GM12864 (cell line): ENCODE results near the gene UGT2B10.
"Not testable (repeated sequence)": the region's sequence is repeated elsewhere in the genome, so short reads cannot be mapped to it uniquely, and the experiment has no call there.

Source experiments
- DNase-seq: peaks from one replicate; pipeline ENCODE4 v3.0.0-alpha.2; 2011; ENCODE audit warnings: low read depth
- H3K4me3 ChIP-seq: 2 replicates; pipeline ENCODE4 v1.5.1; 2011; ENCODE audit warnings: mild to moderate bottlenecking, low read depth, low read length, control low read depth
- CTCF ChIP-seq: IDR thresholded peaks from 2 replicates; pipeline ENCODE4 v1.5.1; 2011; ENCODE audit warnings: low read depth, mild to moderate bottlenecking, moderate library complexity, low read length, control low read depth, inconsistent platforms; ENCODE audit errors: missing control alignments

The UGT2B10 gene

GRCh38 chr4:68815617-68816409 is at the start of gene UGT2B10:
UGT2B10 (plus strand) TSS chr4:68815994; CDS start chr4:68816020, 26 bp downstream.
- H3K4me3 ChIP-seq: not testable (repeated sequence)

GRCh38 chr4:68771836-68772235 is 44.0 kb upstream of the UGT2B10 start:
- DNase-seq: not testable (repeated sequence)

More at GRCh38 chr4:68815617-68816409, at the start of gene UGT2B10:
- not testable (repeated sequence) for DNase-seq

GRCh38 chr4:68773699-68774098 is 42.1 kb upstream of the UGT2B10 start:
- H3K4me3 ChIP-seq: no peak overlapping the region
- DNase-seq: no peak
- TF ChIP-seq CTCF: no peak

More at GRCh38 chr4:68771836-68772235, 44.0 kb upstream of the UGT2B10 start:
- not testable (repeated sequence) for H3K4me3 ChIP-seq

GRCh38 chr4:68780232-68780631 is 35.6 kb upstream of the UGT2B10 start:
- DNase-seq: no peak
- H3K4me3 ChIP-seq: no peak overlapping the region
- TF ChIP-seq CTCF: no peak

- DNase-seq: no peak
- no peak overlapping the region for H3K4me3 ChIP-seq
- TF ChIP-seq CTCF: no peak
These were observed 18.7 kb upstream of the UGT2B10 start for GRCh38 chr4:68797048-68797447.

GRCh38 chr4:68797618-68798017 is 18.2 kb upstream of the UGT2B10 start:
- DNase-seq: no peak
- no peak for TF ChIP-seq CTCF
- H3K4me3 ChIP-seq: no peak overlapping the region

- no peak for TF ChIP-seq CTCF
These were observed 12.8 kb upstream of the UGT2B10 start for GRCh38 chr4:68803013-68803412.

GRCh38 chr4:68808060-68808459 is 7.7 kb upstream of the UGT2B10 start:
- no peak overlapping the region for H3K4me3 ChIP-seq
- TF ChIP-seq CTCF: no peak
- no peak for DNase-seq

More at GRCh38 chr4:68803013-68803412, 12.8 kb upstream of the UGT2B10 start:
- no peak for DNase-seq
- no peak overlapping the region for H3K4me3 ChIP-seq
